Psoas muscle (tissue), 8 donors: ENCODE data around the gene GTF2E1. TPM values are rescaled to one million over a fixed set of nuclear protein-coding genes. Genes with fewer than 3 reads are reported as not detected.
A peak's percentile ranks its signal among the peaks of the same experiment; 100 is the strongest.
"Not testable (repeated sequence)": the region's sequence is repeated elsewhere in the genome, so short reads cannot be mapped to it uniquely, and the experiment has no call there.

Experiments
- ATAC-seq, 4 donors: fragments of 200-7000 bp; cut with Tn5 transposase; one replicate each; pipeline ENCODE4 v1.9.1; 2020; ENCODE audit warnings: moderate library complexity in 3 of 4, mild to moderate bottlenecking in 2 of 4
- DNase-seq, 2 donors: peaks; one replicate each; pipeline ENCODE4 v3.0.0-alpha.2; 2020
- H3K27ac ChIP-seq: fragments of 200-600 bp; one replicate; pipeline ENCODE4 v1.8.0; 2022
- H3K27me3 ChIP-seq, 3 donors: fragments of 200-600 bp in 1 of 3; one replicate each; pipeline versions ENCODE4 v1.6.1 to v1.8.0; 2013 to 2022; ENCODE audit warnings: low read length in 2 of 3, mild to moderate bottlenecking in 2 of 3, moderate library complexity in 1 of 3; ENCODE audit not compliant: insufficient read depth in 3 of 3
- H3K36me3 ChIP-seq, 2 donors: fragments of 200-600 bp in 1 of 2; one replicate each; pipeline versions ENCODE4 v1.6.1 to v1.8.0; 2013 to 2022; ENCODE audit warnings: low read depth in 1 of 2, mild to moderate bottlenecking in 1 of 2, moderate library complexity in 1 of 2; ENCODE audit not compliant: insufficient read depth in 1 of 2
- H3K4me1 ChIP-seq: fragments of 200-600 bp; one replicate; pipeline ENCODE4 v1.8.0; 2022
- H3K4me3 ChIP-seq: fragments of 200-600 bp; one replicate; pipeline ENCODE4 v1.8.0; 2022; ENCODE audit warnings: mild to moderate bottlenecking
- H3K9me3 ChIP-seq: fragments of 200-600 bp; one replicate; pipeline ENCODE4 v1.8.0; 2022
- WGBS, 3 donors: extraction: QIAGEN DNeasy Blood & Tissue Kit; methylation state at CpG; one replicate each; pipeline versions ENCODE4 v1.1.6 to v1.1.7; 2013; 5-methylcytosine and 5-hydroxymethylcytosine counted together
- intact Hi-C, 2 donors: fragments of 100-400 bp; cut with DNase I; formaldehyde crosslinking; loops; one replicate each; pipeline versions ENCODE4 v1.11.0 to v1.14.2; 2022
- polyA plus RNA-seq, 3 donors: library from polyadenylated mRNA; stranded (reverse); fragments of 200-250 nt; gene quantifications; one replicate each; pipeline ENCODE4 v1.2.3, GENCODE V29; 2013
- total RNA-seq, 4 donors: library from RNA; stranded (reverse); fragmentation: NEBNext Ultra II Directional in 2 of 4; extraction: Animal tissue kit (Norgen Biotek cat#: 25700) in 2 of 4; gene quantifications; one replicate each; pipeline versions ENCODE4 v1.2.1 to v1.2.4, GENCODE V29; 2021 to 2023
- TF ChIP-seq, protein P1 (sequence below): fragments of 200-600 bp; IDR thresholded peaks from one replicate; pipeline ENCODE4 v1.8.0; 2022; ENCODE audit warnings: antibody characterized with exemption
- donor health status: healthy with polysubstance abuse.
- donor health status: DM: no; HTN: no; CAD: no; lungs with moderate emphysema.
- donor health status: Bipolar disorder and iron deficiency.
- donor health status: healthy.
- donor health status: DM: yes; HTN: yes; CAD: no.
- donor health status: DM: no; HTN: no; CAD: no.
- donor health status: DM: no; HTN: no; CAD: no.
- donor health status: DM: yes; HTN: yes; CAD: no.

GTF2E1 gene
- total and polyA plus RNA-seq, 7 donors = 5.0 to 19.8 (median 12.5) TPM

DNA sequence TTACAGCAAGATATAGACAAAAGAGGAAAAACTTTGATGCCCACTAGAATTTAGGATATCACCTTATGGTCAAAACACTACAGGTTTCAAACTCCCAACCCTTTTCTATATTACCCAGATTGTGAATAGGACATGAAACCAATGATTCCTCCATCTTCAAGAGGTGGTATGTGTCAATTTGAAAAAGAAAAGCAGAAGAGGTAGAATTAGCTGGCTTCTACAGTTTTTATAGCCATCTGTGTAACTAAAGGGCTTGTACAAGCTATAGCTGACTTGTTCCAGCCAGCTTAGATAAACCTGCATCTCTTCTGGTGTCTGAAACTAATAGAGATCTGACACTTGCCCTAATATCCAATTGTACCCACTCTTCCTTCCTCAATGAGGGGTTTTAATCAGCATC is 35.6 kb upstream of the GTF2E1 start:
- H3K4me3 ChIP-seq = no peak overlapping the region
- no peak overlapping the region for H3K27ac ChIP-seq
- peaks cover 0 to 39% of the 10 kb centered on the region in 2 donors for H3K36me3 ChIP-seq
- TF ChIP-seq, protein P1, sequence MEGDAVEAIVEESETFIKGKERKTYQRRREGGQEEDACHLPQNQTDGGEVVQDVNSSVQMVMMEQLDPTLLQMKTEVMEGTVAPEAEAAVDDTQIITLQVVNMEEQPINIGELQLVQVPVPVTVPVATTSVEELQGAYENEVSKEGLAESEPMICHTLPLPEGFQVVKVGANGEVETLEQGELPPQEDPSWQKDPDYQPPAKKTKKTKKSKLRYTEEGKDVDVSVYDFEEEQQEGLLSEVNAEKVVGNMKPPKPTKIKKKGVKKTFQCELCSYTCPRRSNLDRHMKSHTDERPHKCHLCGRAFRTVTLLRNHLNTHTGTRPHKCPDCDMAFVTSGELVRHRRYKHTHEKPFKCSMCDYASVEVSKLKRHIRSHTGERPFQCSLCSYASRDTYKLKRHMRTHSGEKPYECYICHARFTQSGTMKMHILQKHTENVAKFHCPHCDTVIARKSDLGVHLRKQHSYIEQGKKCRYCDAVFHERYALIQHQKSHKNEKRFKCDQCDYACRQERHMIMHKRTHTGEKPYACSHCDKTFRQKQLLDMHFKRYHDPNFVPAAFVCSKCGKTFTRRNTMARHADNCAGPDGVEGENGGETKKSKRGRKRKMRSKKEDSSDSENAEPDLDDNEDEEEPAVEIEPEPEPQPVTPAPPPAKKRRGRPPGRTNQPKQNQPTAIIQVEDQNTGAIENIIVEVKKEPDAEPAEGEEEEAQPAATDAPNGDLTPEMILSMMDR = no peak
- no peak for DNase-seq
- intact Hi-C loops = no loop called here
- H3K4me1 ChIP-seq = no peaks in the 10 kb centered on the region
- no peak for ATAC-seq
- H3K27me3 ChIP-seq = no peaks in the 10 kb centered on the region
- H3K9me3 ChIP-seq = no peaks in the 10 kb centered on the region

DNA sequence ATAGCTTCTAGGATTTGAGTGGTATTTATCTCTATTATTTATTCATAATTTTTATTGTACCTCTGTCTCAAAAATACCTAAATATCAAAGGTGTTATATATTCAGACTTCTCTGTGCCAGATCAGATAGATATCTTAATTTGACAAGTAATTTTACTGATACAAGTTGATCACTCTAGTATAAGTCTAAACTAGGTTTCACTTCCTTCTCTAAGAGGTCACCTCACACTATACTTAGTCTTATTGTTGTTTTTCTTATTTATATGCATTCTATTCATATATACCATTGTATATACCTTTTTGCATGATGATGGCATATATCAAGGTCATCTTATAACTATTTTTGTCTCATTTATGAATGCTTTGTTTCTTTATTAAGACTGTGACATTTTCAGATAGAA is 34.1 kb upstream of the GTF2E1 start:
- Histone ChIP-seq H3K27me3 (no peaks in the 10 kb centered on the region), H3K36me3 (peaks cover 0 to 39% of the 10 kb centered on the region in 2 donors), H3K4me3 (no peak overlapping the region), H3K4me1 (no peaks in the 10 kb centered on the region), H3K9me3 (no peaks in the 10 kb centered on the region), H3K27ac (no peak overlapping the region)
- no peak for DNase-seq
- TF ChIP-seq, protein P1 = no peak
- intact Hi-C loops = no loop called here
- no peak for ATAC-seq

DNA sequence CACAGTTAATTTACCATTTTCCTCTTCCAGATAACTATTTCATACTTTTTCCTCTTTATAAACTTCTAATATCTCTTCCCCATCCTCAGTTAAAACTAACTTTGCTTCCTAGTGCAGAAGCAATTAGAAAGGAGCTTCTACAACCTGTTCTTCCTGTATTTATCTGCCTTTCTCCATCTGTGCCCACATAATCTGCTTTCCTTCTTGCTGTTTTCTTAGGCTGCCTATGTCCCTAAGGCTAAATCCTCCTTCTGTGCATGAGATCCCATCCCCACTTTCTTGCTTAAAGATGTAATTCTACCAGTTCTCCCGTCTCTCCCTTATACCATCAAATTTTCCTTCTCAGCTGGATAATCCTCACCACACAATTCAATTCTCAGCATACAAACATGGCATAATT is 32.2 kb upstream of the GTF2E1 start:
- H3K36me3 ChIP-seq = peaks cover 0 to 27% of the 10 kb centered on the region in 2 donors
- H3K4me1 ChIP-seq = no peaks in the 10 kb centered on the region
- ATAC-seq (no peak), DNase-seq (no peak)
- no peaks in the 10 kb centered on the region for H3K27me3 ChIP-seq
- intact Hi-C loops = no loop called here
- H3K4me3 ChIP-seq = no peak overlapping the region
- no peak overlapping the region for H3K27ac ChIP-seq
- WGBS, 3 donors = 91 to 100% (median 96%) methylated on average over 1 of the region's 1 CpG
- H3K9me3 ChIP-seq = no peaks in the 10 kb centered on the region
- TF ChIP-seq, protein P1 = no peak

DNA sequence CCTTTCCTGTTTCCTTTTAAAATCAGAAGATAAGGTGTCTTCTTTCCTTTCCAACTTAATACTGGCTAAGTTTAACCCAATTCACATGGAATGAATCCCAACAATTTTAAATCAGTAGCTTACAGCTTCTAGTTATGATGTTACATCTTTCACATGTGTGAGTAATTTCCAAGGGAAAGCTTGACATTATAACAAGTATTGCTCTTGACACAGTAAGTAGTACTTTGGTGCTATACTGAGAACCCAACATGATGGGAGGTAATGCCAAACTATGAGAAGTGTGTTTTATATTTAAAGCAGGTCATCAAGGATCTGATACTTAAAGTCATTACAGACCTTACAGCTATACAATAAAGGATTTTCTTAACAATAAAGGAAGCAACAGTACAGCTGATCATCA is 29.3 kb upstream of the GTF2E1 start:
- no peak for ATAC-seq
- TF ChIP-seq, protein P1 = no peak
- Histone ChIP-seq H3K9me3 (no peaks in the 10 kb centered on the region), H3K36me3 (peaks cover 0 to 17% of the 10 kb centered on the region in 2 donors), H3K27ac (no peak overlapping the region), H3K4me3 (no peak overlapping the region), H3K4me1 (no peaks in the 10 kb centered on the region), H3K27me3 (no peaks in the 10 kb centered on the region)
- no peak for DNase-seq
- intact Hi-C loops = no loop called here

DNA sequence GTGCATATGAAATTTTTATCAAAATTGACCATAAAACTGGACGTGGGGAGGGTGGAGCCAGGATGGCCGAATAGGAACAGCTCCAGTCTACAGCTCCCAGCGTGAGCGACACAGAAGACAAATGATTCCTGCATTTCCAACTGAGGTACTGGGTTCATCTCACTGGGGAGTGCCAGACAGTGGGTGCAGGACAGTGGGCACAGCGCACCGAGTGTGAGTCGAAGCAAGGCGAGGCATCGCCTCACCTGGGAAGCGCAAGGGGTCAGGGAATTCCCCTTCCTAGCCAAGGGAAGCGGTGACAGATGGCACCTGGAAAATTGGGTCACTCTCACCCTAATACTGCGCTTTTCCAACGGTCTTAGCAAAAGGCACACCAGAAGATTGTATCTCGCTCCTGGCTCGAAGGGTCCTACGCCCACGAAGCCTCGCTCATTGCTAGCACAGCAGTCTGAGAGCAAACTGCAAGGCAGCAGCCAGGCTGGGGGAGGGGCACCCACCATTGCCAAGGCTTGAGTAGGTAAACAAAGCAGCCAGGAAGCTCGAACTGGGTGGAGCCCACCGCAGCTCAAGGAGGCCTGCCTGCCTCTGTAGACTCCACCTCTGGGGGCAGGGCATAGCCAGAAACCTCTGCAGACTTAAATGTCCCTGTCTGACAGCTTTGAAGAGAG is 23.2 kb upstream of the GTF2E1 start:
- H3K36me3 ChIP-seq, H3K4me1 ChIP-seq, ATAC-seq, H3K27me3 ChIP-seq, H3K27ac ChIP-seq, intact Hi-C loops, H3K9me3 ChIP-seq: not testable (repeated sequence)
- WGBS, 3 donors = 64 to 71% (median 69%) methylated on average over 20 of the region's 20 CpGs
- DNase-seq = peak; percentile 33 to 59
- H3K4me3 ChIP-seq = peak overlapping the region; percentile 51
